HepG2 (cell line): Measurements from ENCODE around the gene GATA5. TPM values are rescaled to one million over a fixed set of nuclear protein-coding genes. Genes with fewer than 3 reads are reported as not detected.

Source experiments
- ATAC-seq: fragments of 200-7000 bp; cut with Tn5 transposase; 3 replicates; pipeline ENCODE4 v1.9.1; 2020; ENCODE audit warnings: mild to moderate bottlenecking, moderate library complexity
- BruUV-seq: library from RNA; stranded (reverse); fragments of 400-500 nt; replicated peaks from 2 replicates; lab custom pipeline; 2021; lab: Mats Ljungman, UMichigan
- CTCF ChIA-PET: fragments of 300-600 bp; formaldehyde crosslinking; extraction: SDS; loops from one replicate; lab custom pipeline; 2021; ENCODE audit warnings: low total read pairs, inconsistent platforms, low intra/inter-chr PET ratio; lab: Yijun Ruan, JAX
- POLR2A ChIA-PET: fragments of 350-600 bp; sonication (Branson Sonifier 250); formaldehyde crosslinking; loops from one replicate; lab custom pipeline; 2020; ENCODE audit warnings: antibody characterized with exemption, inconsistent platforms; lab: Yijun Ruan, JAX
- DNase-seq: peaks from one replicate; pipeline ENCODE4 v3.0.0-alpha.2; 2015; ENCODE audit warnings: low spot score
- FAIRE-seq: peaks from 3 replicates; lab custom pipeline; 2011; peaks lifted over from hg19 to GRCh38; lab: Jason Lieb, UNC
- H2AFZ ChIP-seq: one replicate; pipeline ENCODE4 v1.6.1; 2011; ENCODE audit warnings: low read length, inconsistent platforms
- H3K27ac ChIP-seq: fragments of 300-600 bp; 3 replicates; pipeline ENCODE4 v1.8.0; 2011; ENCODE audit warnings: mixed run types, mild to moderate bottlenecking, mixed read lengths, low read length, inconsistent platforms; ENCODE audit not compliant: insufficient read depth; ENCODE audit errors: extremely low read length
- H3K27me3 ChIP-seq, 2 experiments: fragments of 200-600 bp in 1 of 2; 2 replicates in 1 of 2; 3 replicates in 1 of 2; pipeline versions ENCODE4 v1.6.0 to v1.8.0; 2011; ENCODE audit warnings: low read length in 2 of 2, mild to moderate bottlenecking in 2 of 2, moderate library complexity in 2 of 2, inconsistent platforms in 1 of 2; ENCODE audit not compliant: insufficient read depth in 2 of 2, control insufficient read depth in 1 of 2
- H3K36me3 ChIP-seq, 2 experiments: fragments of 200-600 bp in 1 of 2; replicated peaks in 1 of 2; 2 replicates in 1 of 2; 3 replicates in 1 of 2; pipeline versions ENCODE4 v1.5.1 to v1.8.0; 2011; ENCODE audit warnings: low read length in 2 of 2, inconsistent platforms in 1 of 2; ENCODE audit not compliant: insufficient read depth in 2 of 2, control insufficient read depth in 1 of 2
- H3K4me1 ChIP-seq: 2 replicates; pipeline ENCODE4 v1.5.1; 2012; ENCODE audit warnings: low read length, inconsistent platforms; ENCODE audit not compliant: insufficient read depth
- H3K4me2 ChIP-seq: 2 replicates; pipeline ENCODE4 v1.6.0; 2011; ENCODE audit warnings: low read depth, low read length, inconsistent platforms
- H3K4me3 ChIP-seq, 3 experiments: fragments of 200-600 bp in 1 of 3; sonication (generic), shearing (Covaris generic) in 1 of 3; replicated peaks in 1 of 3; 2 replicates each; pipeline ENCODE4 v1.5.1; 2011 to 2016; ENCODE audit warnings: low read length in 3 of 3, inconsistent platforms in 2 of 3, low read depth in 2 of 3, mild to moderate bottlenecking in 2 of 3, control low read depth in 1 of 3, mixed read lengths in 1 of 3; ENCODE audit not compliant: insufficient read depth in 1 of 3
- H3K79me2 ChIP-seq: one replicate; pipeline ENCODE4 v1.6.1; 2011; ENCODE audit warnings: low read length, inconsistent platforms; ENCODE audit not compliant: insufficient read depth
- H3K9ac ChIP-seq: 2 replicates; pipeline ENCODE4 v1.6.0; 2011; ENCODE audit warnings: mild to moderate bottlenecking, low read depth, low read length, inconsistent platforms; ENCODE audit not compliant: insufficient read depth
- H3K9me3 ChIP-seq: 2 replicates; pipeline ENCODE4 v1.5.1; 2012; ENCODE audit warnings: mild to moderate bottlenecking, low read length
- H4K20me1 ChIP-seq: 2 replicates; pipeline ENCODE4 v1.6.0; 2011; ENCODE audit warnings: inconsistent platforms, mild to moderate bottlenecking, low read length, moderate library complexity; ENCODE audit not compliant: insufficient read depth
- XBP1 ChIP-seq: sonication (generic); formaldehyde crosslinking; IDR thresholded peaks from 2 replicates; pipeline ENCODE4 v1.5.0; 2020; ENCODE audit warnings: missing genetic modification reagents
- ZBTB3 ChIP-seq: sonication (generic); formaldehyde crosslinking; IDR thresholded peaks from 2 replicates; pipeline ENCODE4 v1.4.0; 2020; ENCODE audit warnings: low read depth, mild to moderate bottlenecking, moderate library complexity, missing genetic modification reagents, borderline replicate concordance
- ZFP1 ChIP-seq: IDR thresholded peaks from 2 replicates; pipeline ENCODE4 v1.6.1; 2016
- ZNF101 ChIP-seq: sonication (generic); formaldehyde crosslinking; IDR thresholded peaks from 2 replicates; pipeline ENCODE4 v1.4.0; 2020; ENCODE audit warnings: mild to moderate bottlenecking, low read depth, missing genetic modification reagents, borderline replicate concordance
- WGBS: methylation state at CpG from one replicate; pipeline ENCODE4 v1.1.6; 2017; ENCODE audit warnings: low lambda C conversion rate; 5-methylcytosine and 5-hydroxymethylcytosine counted together
- in situ Hi-C: cut with HindIII; loops from 2 replicates; pipeline ENCODE4 v1.10.0; 2017; ENCODE audit warnings: low pct_unique_long_range_greater_than_20kb; ENCODE audit not compliant: extremely low pct_ligation_motif_present
- intact Hi-C: fragments of 100-400 bp; cut with micrococcal nuclease; formaldehyde crosslinking; loops from one replicate; pipeline ENCODE4 v1.10.0; 2022; ENCODE audit not compliant: unreplicated experiment
- polyA plus RNA-seq, 8 experiments: library from polyadenylated mRNA; depleted of rRNA in 3 of 8; stranded (reverse) in 7 of 8; unstranded in 1 of 8; fragments of >200 nt; fragmentation: Illumina TruSeq in 4 of 8; extraction: Trizol in 4 of 8; gene quantifications; 2 replicates each; pipeline versions ENCODE4 v1.2.1 to v1.2.3, GENCODE V29; 2011 to 2016; ENCODE audit warnings: low read depth in 4 of 8, missing spikeins in 1 of 8, mixed read lengths in 1 of 8; ENCODE audit not compliant: insufficient read depth in 1 of 8
- total RNA-seq, 5 experiments: library from RNA; depleted of rRNA; stranded (reverse); fragments of >200 nt; fragmentation: Illumina TruSeq; extraction: Trizol; gene quantifications; 2 replicates each; pipeline ENCODE4 v1.2.3, GENCODE V29; 2016; ENCODE audit warnings: low read depth in 1 of 5
- TF ChIP-seq, protein P1 (sequence below), 2 experiments: sonication (generic) in 1 of 2; formaldehyde crosslinking in 1 of 2; IDR thresholded peaks; 2 replicates each; pipeline versions ENCODE4 v1.4.0 to v1.6.1; 2018 to 2020; ENCODE audit warnings: missing genetic modification reagents in 2 of 2, borderline replicate concordance in 1 of 2, low read depth in 1 of 2, mild to moderate bottlenecking in 1 of 2, missing biosample characterization in 1 of 2
- TF ChIP-seq, protein P2 (sequence below): sonication (generic); formaldehyde crosslinking; IDR thresholded peaks from 2 replicates; pipeline ENCODE4 v1.4.0; 2020; ENCODE audit warnings: mild to moderate bottlenecking, missing genetic modification reagents

The GATA5 gene
- total and polyA plus RNA-seq, 2 of the 13 experiments (the other 11 are each of a cell fraction or from before 2014, with no cell fraction given): 0.12 to 0.20 TPM

DNA sequence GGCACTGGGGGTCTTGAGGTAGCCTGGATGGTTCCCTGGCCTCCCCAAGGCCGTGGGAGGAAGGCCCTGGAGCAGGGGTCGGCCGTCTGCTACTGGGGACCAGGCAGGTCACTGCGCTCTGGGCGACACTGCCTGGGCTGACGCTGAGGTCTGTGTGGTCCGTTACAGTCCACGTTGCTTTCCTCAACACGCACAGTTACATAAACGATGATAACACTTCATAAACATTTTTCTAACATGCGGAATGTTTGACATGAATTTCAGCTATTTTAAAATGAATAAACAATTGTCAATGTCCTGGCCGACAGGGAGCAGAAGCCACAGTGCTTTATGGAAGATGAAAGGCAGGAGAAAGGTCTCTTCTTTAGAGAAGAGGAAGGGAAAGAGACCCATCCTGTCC lies 38.3 kb downstream of the GATA5 start:
- Histone ChIP-seq H3K27ac (no peak overlapping the region), H3K9me3 (no peaks in the 10 kb centered on the region), H3K4me2 (no peak overlapping the region), H2AFZ (no peak overlapping the region), H3K27me3 (peaks cover 36 to 98% of the 10 kb centered on the region in 2 experiments), H4K20me1 (peaks cover 8% of the 10 kb centered on the region; the same call in 1 of the 2 replicates), H3K9ac (no peak overlapping the region), H3K79me2 (no peaks in the 10 kb centered on the region), H3K36me3 (no peaks in the 10 kb centered on the region), H3K4me3 (no peak overlapping the region), H3K4me1 (peaks cover 13% of the 10 kb centered on the region)
- ATAC-seq (no peak), DNase-seq (no peak), FAIRE-seq (no peak)
- CTCF ChIA-PET: no interaction called here
- POLR2A ChIA-PET: no interaction called here
- intact Hi-C loops: no loop called here
- 34% methylated on average over 12 of the region's 12 CpGs for WGBS
- in situ Hi-C loops: no loop called here
- no TSS peak for BruUV-seq
- TF ChIP-seq ZFP1 (no peak), ZBTB3 (CRISPR knock-in tag) (no peak), XBP1 (no peak), ZNF101 (CRISPR knock-in tag) (no peak)
- TF ChIP-seq, protein P1, sequence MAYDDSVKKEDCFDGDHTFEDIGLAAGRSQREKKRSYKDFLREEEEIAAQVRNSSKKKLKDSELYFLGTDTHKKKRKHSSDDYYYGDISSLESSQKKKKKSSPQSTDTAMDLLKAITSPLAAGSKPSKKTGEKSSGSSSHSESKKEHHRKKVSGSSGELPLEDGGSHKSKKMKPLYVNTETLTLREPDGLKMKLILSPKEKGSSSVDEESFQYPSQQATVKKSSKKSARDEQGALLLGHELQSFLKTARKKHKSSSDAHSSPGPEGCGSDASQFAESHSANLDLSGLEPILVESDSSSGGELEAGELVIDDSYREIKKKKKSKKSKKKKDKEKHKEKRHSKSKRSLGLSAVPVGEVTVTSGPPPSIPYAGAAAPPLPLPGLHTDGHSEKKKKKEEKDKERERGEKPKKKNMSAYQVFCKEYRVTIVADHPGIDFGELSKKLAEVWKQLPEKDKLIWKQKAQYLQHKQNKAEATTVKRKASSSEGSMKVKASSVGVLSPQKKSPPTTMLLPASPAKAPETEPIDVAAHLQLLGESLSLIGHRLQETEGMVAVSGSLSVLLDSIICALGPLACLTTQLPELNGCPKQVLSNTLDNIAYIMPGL (CRISPR knock-in tag; IDR thresholded peaks at IDR 0.05; ENCODE audit: borderline replicate concordance in 1 of 2, low read depth in 1 of 2): no peak
- TF ChIP-seq, protein P2, sequence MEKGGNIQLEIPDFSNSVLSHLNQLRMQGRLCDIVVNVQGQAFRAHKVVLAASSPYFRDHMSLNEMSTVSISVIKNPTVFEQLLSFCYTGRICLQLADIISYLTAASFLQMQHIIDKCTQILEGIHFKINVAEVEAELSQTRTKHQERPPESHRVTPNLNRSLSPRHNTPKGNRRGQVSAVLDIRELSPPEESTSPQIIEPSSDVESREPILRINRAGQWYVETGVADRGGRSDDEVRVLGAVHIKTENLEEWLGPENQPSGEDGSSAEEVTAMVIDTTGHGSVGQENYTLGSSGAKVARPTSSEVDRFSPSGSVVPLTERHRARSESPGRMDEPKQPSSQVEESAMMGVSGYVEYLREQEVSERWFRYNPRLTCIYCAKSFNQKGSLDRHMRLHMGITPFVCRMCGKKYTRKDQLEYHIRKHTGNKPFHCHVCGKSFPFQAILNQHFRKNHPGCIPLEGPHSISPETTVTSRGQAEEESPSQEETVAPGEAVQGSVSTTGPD (CRISPR knock-in tag): no peak
